Activated CD4-positive, alpha-beta T cell treated with anti-CD3 and anti-CD28 coated beads, Interleukin-2, amount 50 U/mL, for 48 hours (primary cell): ENCODE results near the gene FIBCD1.
"Not testable (repeated sequence)": the region's sequence is repeated elsewhere in the genome, so short reads cannot be mapped to it uniquely, and the experiment has no call there.

Experiments used
- DNase-seq, 2 experiments: peaks; one replicate each; pipeline ENCODE4 v3.0.0-alpha.2; 2020

The FIBCD1 gene

GRCh38 chr9:130921300-130921988, 17.6 kb downstream of the FIBCD1 start:
- DNase-seq: no peak

- no peak for DNase-seq
Observed at GRCh38 chr9:130920762-130921299, 18.2 kb downstream of the FIBCD1 start.

- no peak for DNase-seq
Observed at GRCh38 chr9:130920233-130920632, 18.8 kb downstream of the FIBCD1 start.

GRCh38 chr9:130919559-130920145, 19.4 kb downstream of the FIBCD1 start:
- DNase-seq: no peak

GRCh38 chr9:130918826-130919558, 20.1 kb downstream of the FIBCD1 start:
- no peak for DNase-seq

- no peak for DNase-seq
Observed at GRCh38 chr9:130918101-130918825, 20.8 kb downstream of the FIBCD1 start.

GRCh38 chr9:130917168-130917960, 21.7 kb downstream of the FIBCD1 start:
- DNase-seq: no peak

- no peak for DNase-seq
Observed at GRCh38 chr9:130915096-130915447, 24.0 kb downstream of the FIBCD1 start.

- no peak for DNase-seq
Observed at GRCh38 chr9:130914417-130915095, 24.5 kb downstream of the FIBCD1 start.

GRCh38 chr9:130913599-130914416, 25.2 kb downstream of the FIBCD1 start:
- DNase-seq: no peak

GRCh38 chr9:130912932-130913598, 26.0 kb downstream of the FIBCD1 start:
- no peak for DNase-seq

- no peak for DNase-seq
Observed at GRCh38 chr9:130911254-130912049, 27.6 kb downstream of the FIBCD1 start.

- not testable (repeated sequence) for DNase-seq
Observed at GRCh38 chr9:130910670-130911069, 28.4 kb downstream of the FIBCD1 start.

- DNase-seq: not testable (repeated sequence)
Observed at GRCh38 chr9:130910041-130910440, 29.0 kb downstream of the FIBCD1 start.

- no peak for DNase-seq
Observed at GRCh38 chr9:130908878-130909355, 30.1 kb downstream of the FIBCD1 start.

- DNase-seq: no peak
Observed at GRCh38 chr9:130908146-130908877, 30.7 kb downstream of the FIBCD1 start.

GRCh38 chr9:130906735-130907416, 32.2 kb downstream of the FIBCD1 start:
- DNase-seq: no peak
